ENCODE measurements around the gene PPP2R2B.

The PPP2R2B gene

DNA sequence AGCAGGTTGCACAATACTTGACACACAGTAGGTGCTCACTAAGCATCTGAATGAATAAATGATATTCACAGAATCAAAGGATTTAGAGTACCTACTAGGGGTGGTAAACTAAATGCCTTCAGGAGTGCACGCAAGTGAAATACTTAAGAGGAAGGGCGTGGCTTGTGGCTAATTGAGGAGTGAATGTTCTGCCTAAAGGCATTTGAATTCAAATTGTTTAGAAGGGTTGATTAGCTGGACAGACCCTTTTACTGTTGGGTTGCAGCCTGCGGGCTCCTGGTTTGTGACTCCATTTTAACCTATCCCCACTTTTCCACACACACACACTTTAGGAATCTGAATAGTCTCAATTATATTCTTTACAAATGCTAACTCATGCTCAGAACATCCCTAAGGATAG lies 63.1 kb downstream of the PPP2R2B start:
- Histone ChIP-seq H2AFZ (ENCODE audit: low read depth) (no peak overlapping the region), H3K79me2 (ENCODE audit: insufficient read depth, low read depth) (no peaks in the 10 kb centered on the region)
- TF ChIP-seq, protein P1, sequence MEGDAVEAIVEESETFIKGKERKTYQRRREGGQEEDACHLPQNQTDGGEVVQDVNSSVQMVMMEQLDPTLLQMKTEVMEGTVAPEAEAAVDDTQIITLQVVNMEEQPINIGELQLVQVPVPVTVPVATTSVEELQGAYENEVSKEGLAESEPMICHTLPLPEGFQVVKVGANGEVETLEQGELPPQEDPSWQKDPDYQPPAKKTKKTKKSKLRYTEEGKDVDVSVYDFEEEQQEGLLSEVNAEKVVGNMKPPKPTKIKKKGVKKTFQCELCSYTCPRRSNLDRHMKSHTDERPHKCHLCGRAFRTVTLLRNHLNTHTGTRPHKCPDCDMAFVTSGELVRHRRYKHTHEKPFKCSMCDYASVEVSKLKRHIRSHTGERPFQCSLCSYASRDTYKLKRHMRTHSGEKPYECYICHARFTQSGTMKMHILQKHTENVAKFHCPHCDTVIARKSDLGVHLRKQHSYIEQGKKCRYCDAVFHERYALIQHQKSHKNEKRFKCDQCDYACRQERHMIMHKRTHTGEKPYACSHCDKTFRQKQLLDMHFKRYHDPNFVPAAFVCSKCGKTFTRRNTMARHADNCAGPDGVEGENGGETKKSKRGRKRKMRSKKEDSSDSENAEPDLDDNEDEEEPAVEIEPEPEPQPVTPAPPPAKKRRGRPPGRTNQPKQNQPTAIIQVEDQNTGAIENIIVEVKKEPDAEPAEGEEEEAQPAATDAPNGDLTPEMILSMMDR (conservative IDR thresholded peaks at IDR 0.05; ENCODE audit: low read depth, low read length), result no peak

GRCh38 chr5:146813346-146814157 lies 65.0 kb downstream of the PPP2R2B start:
- Histone ChIP-seq H3K9ac (no peak overlapping the region), H3K79me2 (ENCODE audit: insufficient read depth, low read depth) (no peaks in the 10 kb centered on the region), H3K4me1 (ENCODE audit: low read depth, poor library complexity, severe bottlenecking) (no peaks in the 10 kb centered on the region), H3K36me3 (ENCODE audit: insufficient read depth) (no peaks in the 10 kb centered on the region), H3K4me3 (IDR thresholded peaks at IDR 0.05; ENCODE audit: insufficient read depth, low read depth, low read length) (no peak overlapping the region), H3K4me2 (no peak overlapping the region), H3K27me3 (ENCODE audit: insufficient read depth, low read depth) (no peaks in the 10 kb centered on the region), H3K27ac (no peak overlapping the region), H2AFZ (ENCODE audit: low read depth) (no peak overlapping the region), H4K20me1 (ENCODE audit: insufficient read depth) (no peaks in the 10 kb centered on the region)
- TF ChIP-seq, protein P1 (conservative IDR thresholded peaks at IDR 0.05; ENCODE audit: low read depth, low read length), result no peak

More for the DNA sequence above, 63.1 kb downstream of the PPP2R2B start:
- no peak overlapping the region for H3K9ac ChIP-seq
- no peaks in the 10 kb centered on the region for H3K27me3 ChIP-seq (ENCODE audit: insufficient read depth, low read depth)
- H4K20me1 ChIP-seq (ENCODE audit: insufficient read depth), result no peaks in the 10 kb centered on the region
- no peak overlapping the region for H3K4me3 ChIP-seq (IDR thresholded peaks at IDR 0.05; ENCODE audit: insufficient read depth, low read depth, low read length)
- H3K4me2 ChIP-seq, result no peak overlapping the region
- H3K4me1 ChIP-seq (ENCODE audit: low read depth, poor library complexity, severe bottlenecking), result no peaks in the 10 kb centered on the region
- no peak overlapping the region for H3K27ac ChIP-seq
- H3K36me3 ChIP-seq (ENCODE audit: insufficient read depth), result no peaks in the 10 kb centered on the region

GRCh38 chr5:146805081-146805480 lies 73.5 kb downstream of the PPP2R2B start:
- TF ChIP-seq, protein P1 (conservative IDR thresholded peaks at IDR 0.05; ENCODE audit: low read depth, low read length), result no peak
- Histone ChIP-seq H3K4me1 (ENCODE audit: low read depth, poor library complexity, severe bottlenecking) (no peaks in the 10 kb centered on the region), H2AFZ (ENCODE audit: low read depth) (no peak overlapping the region), H3K4me3 (IDR thresholded peaks at IDR 0.05; ENCODE audit: insufficient read depth, low read depth, low read length) (no peak overlapping the region), H3K4me2 (no peak overlapping the region), H3K27me3 (ENCODE audit: insufficient read depth, low read depth) (no peaks in the 10 kb centered on the region), H3K9ac (no peak overlapping the region), H4K20me1 (ENCODE audit: insufficient read depth) (no peaks in the 10 kb centered on the region), H3K27ac (no peak overlapping the region), H3K36me3 (ENCODE audit: insufficient read depth) (no peaks in the 10 kb centered on the region), H3K79me2 (ENCODE audit: insufficient read depth, low read depth) (no peaks in the 10 kb centered on the region)

- no peak overlapping the region for H3K4me3 ChIP-seq (IDR thresholded peaks at IDR 0.05; ENCODE audit: insufficient read depth, low read depth, low read length)
- H3K9ac ChIP-seq, result no peak overlapping the region
- no peaks in the 10 kb centered on the region for H3K36me3 ChIP-seq (ENCODE audit: insufficient read depth)
- H4K20me1 ChIP-seq (ENCODE audit: insufficient read depth), result no peaks in the 10 kb centered on the region
- no peak overlapping the region for H2AFZ ChIP-seq (ENCODE audit: low read depth)
- no peak overlapping the region for H3K27ac ChIP-seq
- no peaks in the 10 kb centered on the region for H3K4me1 ChIP-seq (ENCODE audit: low read depth, poor library complexity, severe bottlenecking)
- H3K79me2 ChIP-seq (ENCODE audit: insufficient read depth, low read depth), result no peaks in the 10 kb centered on the region
- TF ChIP-seq, protein P1 (conservative IDR thresholded peaks at IDR 0.05; ENCODE audit: low read depth, low read length), result no peak
- no peak overlapping the region for H3K4me2 ChIP-seq
- no peaks in the 10 kb centered on the region for H3K27me3 ChIP-seq (ENCODE audit: insufficient read depth, low read depth)
Observed at GRCh38 chr5:146802945-146803522, 75.5 kb downstream of the PPP2R2B start.
